Lung microvascular endothelial cell (primary cell): ENCODE results near the gene HAS3. TPM values are rescaled to one million over a fixed set of nuclear protein-coding genes. Genes with fewer than 3 reads are reported as not detected.
A peak's percentile ranks its signal among the peaks of the same experiment; 100 is the strongest.
"Not testable (repeated sequence)": the region's sequence is repeated elsewhere in the genome, so short reads cannot be mapped to it uniquely, and the experiment has no call there.

Experiments
- DNase-seq, 2 donors: peaks; one replicate each; pipeline versions ENCODE4 v3.0.0 to v3.0.0-alpha.2; 2010; ENCODE audit warnings: low read depth in 2 of 2
- total RNA-seq: library from RNA; depleted of rRNA; stranded (reverse); fragments of >200 nt; gene quantifications from 2 replicates; pipeline ENCODE4 v1.2.1, GENCODE V29; 2014

The HAS3 gene
- total RNA-seq, 1 donor from 2014 or later = 1.4 TPM

GRCh38 chr16:69115837-69116236, 10.4 kb downstream of the HAS3 start:
- DNase-seq = no peak

GRCh38 chr16:69116256-69116875, 10.9 kb downstream of the HAS3 start:
- no peak for DNase-seq

- peak in 1 of 2 donors; percentile 76 for DNase-seq
These were observed 11.5 kb downstream of the HAS3 start for GRCh38 chr16:69116906-69117305.

DNA sequence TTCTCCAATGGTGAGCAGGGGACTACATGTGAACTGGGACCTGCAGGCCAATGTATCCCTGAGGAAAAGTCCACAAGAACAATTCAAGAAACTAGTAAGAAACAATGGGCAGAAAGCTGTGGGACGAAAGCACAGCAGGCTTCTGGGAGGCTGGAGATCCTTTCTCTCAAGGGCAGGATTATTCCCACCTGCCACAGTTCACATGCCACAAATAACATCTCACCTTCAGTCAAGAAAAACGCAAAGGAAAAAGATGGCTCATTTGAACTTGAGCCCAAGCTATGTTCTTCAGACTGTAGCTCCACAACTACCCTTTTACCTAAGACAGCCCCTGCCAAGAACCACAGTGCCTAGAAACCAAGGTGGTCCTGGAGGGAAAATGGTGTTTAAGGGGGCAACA, 13.0 kb downstream of the HAS3 start:
- no peak for DNase-seq

DNA sequence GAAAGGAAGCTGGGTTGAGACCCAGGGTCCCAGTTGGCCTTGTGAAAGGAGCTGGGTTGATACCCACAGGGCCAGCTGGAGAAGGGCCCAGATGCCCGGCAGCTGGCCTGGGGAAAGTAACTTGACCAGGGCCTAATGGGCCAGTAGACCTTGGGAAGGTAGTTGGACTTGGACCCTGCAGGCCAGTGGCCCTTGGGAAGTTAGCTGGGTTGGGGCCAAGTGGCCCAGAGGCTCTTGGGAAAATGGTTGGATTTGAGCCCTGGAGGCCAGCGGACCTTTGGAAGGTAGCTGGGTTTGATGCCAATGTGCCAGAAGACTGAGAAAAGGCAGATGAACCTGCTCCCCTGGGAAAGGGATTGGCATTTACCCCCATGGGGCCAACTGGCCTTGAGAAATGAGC, 13.5 kb downstream of the HAS3 start:
- no peak for DNase-seq

GRCh38 chr16:69119536-69119935, 14.1 kb downstream of the HAS3 start:
- no peak for DNase-seq

GRCh38 chr16:69120096-69120664, 14.7 kb downstream of the HAS3 start:
- no peak for DNase-seq

DNA sequence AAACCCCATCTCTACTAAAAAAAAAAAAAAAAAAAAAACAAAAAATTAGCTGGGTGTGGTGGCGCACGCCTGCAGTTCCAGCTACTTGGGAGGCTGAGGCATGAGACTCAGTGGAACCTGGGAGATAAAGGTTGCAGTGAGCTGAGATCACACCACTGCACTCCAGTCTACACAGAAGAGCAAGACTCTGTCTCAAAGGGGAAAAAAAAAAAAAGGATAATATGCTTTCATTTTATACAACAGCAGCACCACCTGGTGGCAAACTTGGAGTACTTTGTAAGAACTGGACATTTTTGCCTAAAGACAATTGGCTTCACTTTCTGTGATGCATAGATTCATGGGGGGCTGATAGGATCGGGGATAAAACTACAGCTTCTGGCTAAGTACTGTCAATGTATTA, 18.5 kb downstream of the HAS3 start:
- DNase-seq = peak; percentile 75 to 84

- not testable (repeated sequence) for DNase-seq
These were observed 19.0 kb downstream of the HAS3 start for GRCh38 chr16:69124406-69124805.

GRCh38 chr16:69124961-69125360, 19.5 kb downstream of the HAS3 start:
- not testable (repeated sequence) for DNase-seq

DNA sequence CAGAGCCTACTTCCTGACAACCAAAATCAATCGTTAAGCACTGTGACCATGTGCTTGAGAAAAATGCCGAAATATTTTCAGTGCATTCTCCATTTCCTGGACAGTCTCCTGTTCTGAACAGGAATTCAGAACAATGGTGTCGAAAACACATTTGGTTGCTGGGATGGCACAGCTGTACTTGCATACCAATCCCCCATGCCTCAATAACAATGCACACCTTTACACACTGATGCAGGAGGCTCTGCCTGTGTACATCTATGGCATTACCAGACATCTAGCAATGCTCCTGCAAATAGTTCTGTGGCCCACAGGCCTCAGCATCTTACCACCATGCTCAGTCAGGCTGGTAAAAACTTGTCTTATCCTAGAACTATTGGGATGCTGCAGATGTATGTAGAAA, 20.8 kb downstream of the HAS3 start:
- DNase-seq = peak in 1 of 2 donors; percentile 75

- not testable (repeated sequence) for DNase-seq
These were observed 21.3 kb downstream of the HAS3 start for GRCh38 chr16:69126801-69127200.

DNA sequence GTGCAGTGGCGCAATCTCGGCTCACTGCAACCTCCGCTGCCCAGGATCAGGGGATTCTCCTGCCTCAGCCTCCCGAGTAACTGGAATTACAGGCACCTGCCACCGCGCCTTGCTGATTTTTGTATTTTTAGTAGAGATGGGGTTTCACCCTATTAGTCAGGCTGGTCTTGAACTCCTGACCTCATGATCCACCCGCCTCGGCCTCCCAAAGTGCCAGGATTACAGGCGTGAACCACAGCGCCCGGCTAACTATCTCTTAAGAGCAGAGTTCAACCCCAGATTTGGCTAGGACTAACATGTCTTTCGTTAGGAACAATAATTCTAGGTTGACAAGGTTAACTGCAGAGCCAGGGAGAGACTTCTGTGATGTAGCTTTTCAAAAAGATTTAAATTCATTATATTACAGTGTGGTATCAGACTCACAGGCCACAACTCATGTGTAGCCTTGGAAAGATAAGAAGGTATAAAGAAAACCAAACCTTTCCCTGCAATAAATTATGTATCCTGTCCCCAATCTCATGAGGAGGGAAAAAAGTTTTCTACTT, 22.6 kb downstream of the HAS3 start:
- DNase-seq = no peak

GRCh38 chr16:69130461-69130860, 25.0 kb downstream of the HAS3 start:
- no peak for DNase-seq

DNA sequence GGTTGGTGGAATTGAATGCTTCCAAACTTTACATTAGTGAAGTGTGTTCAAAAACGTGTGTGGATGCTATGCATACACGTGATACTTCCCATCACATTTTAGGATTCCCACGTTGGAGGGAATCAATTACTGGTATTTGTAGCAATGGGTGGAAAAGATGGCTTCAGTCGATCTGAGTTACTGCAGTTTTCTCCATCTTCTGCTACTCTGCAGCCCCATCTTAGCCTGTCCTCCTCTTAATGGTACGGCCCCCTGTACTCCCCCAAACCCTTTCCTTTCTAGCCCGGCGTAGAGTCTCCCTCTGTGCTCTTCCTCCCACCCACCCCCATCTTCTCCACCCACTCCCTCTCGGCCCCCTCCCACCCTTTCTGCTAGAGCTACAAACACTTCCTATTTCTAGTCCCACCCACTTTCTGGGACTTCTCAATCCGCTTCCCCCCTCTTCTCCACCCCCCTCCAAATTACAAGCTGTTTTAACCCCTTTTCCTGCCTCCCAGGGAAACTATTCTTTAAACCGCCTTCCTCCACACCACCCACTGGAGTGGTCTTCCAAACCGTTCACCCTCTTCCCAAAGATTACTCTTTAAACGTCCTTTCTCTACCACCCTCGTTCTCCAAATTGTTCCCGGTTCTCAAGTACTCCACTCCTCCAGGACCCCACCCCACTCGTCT, 25.9 kb downstream of the HAS3 start:
- DNase-seq = peak in 1 of 2 donors; percentile 50

GRCh38 chr16:69131839-69132423, 26.5 kb downstream of the HAS3 start:
- DNase-seq = peak; percentile 79 to 80

DNA sequence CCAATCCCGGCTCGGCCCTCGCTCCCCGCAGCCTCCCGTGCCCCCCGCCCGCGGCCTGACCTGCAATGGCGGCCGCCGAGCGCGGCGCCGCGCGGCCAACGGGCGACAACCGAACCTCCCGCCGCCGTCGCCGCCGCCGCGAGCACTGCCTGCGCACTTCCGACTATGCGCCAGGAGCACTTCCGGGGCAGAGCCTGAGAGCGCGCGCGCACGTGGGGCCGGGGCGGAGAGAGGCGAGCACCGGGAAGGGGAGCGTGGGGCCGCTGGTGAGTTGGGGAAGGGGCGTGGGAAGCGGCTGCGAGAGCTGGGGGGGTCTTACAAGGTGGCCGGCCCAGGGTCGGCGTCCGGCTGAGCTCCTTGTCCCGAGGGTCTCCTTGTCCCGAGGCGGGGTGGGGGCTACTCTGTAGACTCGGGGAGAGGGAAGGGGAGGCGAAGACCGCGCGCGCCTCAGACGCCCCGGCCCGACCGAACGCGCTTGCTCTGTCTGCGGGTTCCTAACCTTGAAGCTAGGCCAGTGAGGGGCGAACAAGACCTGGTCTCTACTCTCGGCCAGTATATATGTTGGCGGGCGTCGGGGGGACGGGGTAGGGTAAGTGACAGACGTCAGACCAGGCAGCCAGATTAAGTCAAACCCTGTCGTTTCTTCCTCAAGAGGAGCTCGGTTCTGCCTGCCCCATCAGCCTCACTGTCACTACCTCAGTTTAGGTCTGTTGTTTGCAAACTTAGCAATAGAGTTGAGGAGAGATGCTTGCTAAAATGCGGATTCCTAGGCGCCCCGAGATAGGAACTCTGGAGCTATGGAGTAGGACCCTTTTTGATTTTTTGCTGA, 27.2 kb downstream of the HAS3 start, which contains the start of the genes CHTF8 and UTP4:
Gene CHTF8 (minus strand): TSS at position 165 of the 829 bp plus-strand sequence. CDS start 11,130 bp downstream, outside the sequence.
Gene UTP4 (plus strand): TSS at position 226 of the 829 bp plus-strand sequence. CDS start 811 bp downstream, outside the sequence.
- DNase-seq = peak; percentile 87 to 90

- no peak for DNase-seq
These were observed 28.0 kb downstream of the HAS3 start for GRCh38 chr16:69133373-69133954.

DNA sequence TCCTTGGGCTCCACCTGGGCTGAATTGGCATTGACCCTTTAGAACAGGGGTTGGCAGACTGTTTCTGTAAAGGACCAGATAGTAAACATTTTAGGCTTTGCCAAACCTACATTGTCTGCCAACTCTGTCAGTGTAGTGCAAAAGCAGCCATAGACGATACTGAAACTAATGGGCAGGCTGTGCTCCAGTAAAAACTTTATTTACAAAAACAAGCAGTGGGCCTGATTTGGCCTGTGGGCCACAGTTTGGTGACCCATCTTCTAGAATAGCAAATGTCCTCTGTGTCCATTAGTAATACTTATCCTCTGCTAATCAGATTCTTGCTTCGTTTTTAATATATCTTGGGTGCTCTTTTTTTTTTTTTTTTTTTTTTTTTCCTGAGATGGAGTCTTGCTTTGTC, 33.2 kb downstream of the HAS3 start:
- no peak for DNase-seq

- DNase-seq = not testable (repeated sequence)
These were observed 34.0 kb downstream of the HAS3 start for GRCh38 chr16:69139464-69139863.

DNA sequence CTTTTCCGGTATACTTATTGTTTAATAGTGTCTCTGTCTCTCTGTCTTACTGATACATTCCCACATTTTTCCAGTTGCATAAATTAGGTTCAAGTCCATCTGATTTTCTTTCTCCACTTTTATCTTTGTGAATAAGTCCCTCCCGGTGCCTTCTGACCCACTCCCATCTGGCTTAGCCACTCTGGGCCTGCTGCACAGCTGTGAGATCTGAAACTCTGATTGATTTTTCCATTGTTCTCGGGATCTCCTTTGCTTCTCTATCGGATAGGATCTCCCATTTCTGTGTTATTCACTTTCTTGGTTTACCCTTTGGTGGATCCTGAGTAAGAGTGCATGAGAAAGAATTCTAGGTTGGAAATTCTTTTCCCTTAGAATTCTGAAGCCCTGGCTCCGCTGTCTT, 35.6 kb downstream of the HAS3 start:
- no peak for DNase-seq
